Astrocyte (in vitro differentiated cells and primary cell): ENCODE measurements around the gene PPP1R26. TPM values are rescaled to one million over a fixed set of nuclear protein-coding genes. Genes with fewer than 3 reads are reported as not detected.
A peak's percentile ranks its signal among the peaks of the same experiment; 100 is the strongest.

ENCODE experiments used
- DNase-seq: peaks from one replicate; pipeline ENCODE4 v3.0.0-alpha.2; 2010; ENCODE audit warnings: low read depth
- FAIRE-seq: peaks from 2 replicates; lab custom pipeline; 2011; peaks lifted over from hg19 to GRCh38; lab: Jason Lieb, UNC
- H2AFZ ChIP-seq: 2 replicates; pipeline ENCODE4 v1.6.0; 2012; ENCODE audit warnings: low read depth, low read length, inconsistent platforms
- H3K27ac ChIP-seq: 2 replicates; pipeline ENCODE4 v1.5.1; 2011; ENCODE audit warnings: low read depth, low read length, inconsistent platforms
- H3K27me3 ChIP-seq: 2 replicates; pipeline ENCODE4 v1.6.0; 2011; ENCODE audit warnings: low read length, inconsistent platforms; ENCODE audit not compliant: insufficient read depth
- H3K36me3 ChIP-seq: 2 replicates; pipeline ENCODE4 v1.5.1; 2011; ENCODE audit warnings: low read length, inconsistent platforms; ENCODE audit not compliant: insufficient read depth
- H3K4me1 ChIP-seq: 2 replicates; pipeline ENCODE4 v1.5.1; 2011; ENCODE audit warnings: low read length, inconsistent platforms; ENCODE audit not compliant: insufficient read depth
- H3K4me2 ChIP-seq: 2 replicates; pipeline ENCODE4 v1.6.0; 2012; ENCODE audit warnings: low read length, inconsistent platforms
- H3K4me3 ChIP-seq: 2 replicates; pipeline ENCODE4 v1.5.1; 2011; ENCODE audit warnings: low read depth, mild to moderate bottlenecking, low read length, inconsistent platforms; ENCODE audit not compliant: insufficient read depth
- H3K79me2 ChIP-seq: 2 replicates; pipeline ENCODE4 v1.6.0; 2012; ENCODE audit warnings: mild to moderate bottlenecking, low read length, inconsistent platforms; ENCODE audit not compliant: insufficient read depth
- H3K9ac ChIP-seq: 2 replicates; pipeline ENCODE4 v1.6.0; 2012; ENCODE audit warnings: mild to moderate bottlenecking, low read length, inconsistent platforms
- H3K9me3 ChIP-seq: 2 replicates; pipeline ENCODE4 v1.5.1; 2012; ENCODE audit warnings: low read depth, mild to moderate bottlenecking, low read length, inconsistent platforms; ENCODE audit not compliant: insufficient read depth
- H4K20me1 ChIP-seq: 2 replicates; pipeline ENCODE4 v1.6.0; 2012; ENCODE audit warnings: low read length, inconsistent platforms; ENCODE audit not compliant: insufficient read depth
- H3K27ac Mint-ChIP-seq: one replicate; pipeline ENCODE4 v1.8.0; 2021; ENCODE audit warnings: mild to moderate bottlenecking, mixed read lengths; ENCODE audit not compliant: unreplicated experiment
- H3K27me3 Mint-ChIP-seq: one replicate; pipeline ENCODE4 v1.8.0; 2021; ENCODE audit warnings: low read depth, mixed read lengths; ENCODE audit not compliant: unreplicated experiment
- H3K36me3 Mint-ChIP-seq: one replicate; pipeline ENCODE4 v1.8.0; 2021; ENCODE audit warnings: low read depth, mixed read lengths; ENCODE audit not compliant: unreplicated experiment
- H3K4me1 Mint-ChIP-seq: one replicate; pipeline ENCODE4 v1.8.0; 2021; ENCODE audit warnings: low read depth, mixed read lengths; ENCODE audit not compliant: unreplicated experiment
- H3K4me3 Mint-ChIP-seq: one replicate; pipeline ENCODE4 v1.8.0; 2021; ENCODE audit warnings: mild to moderate bottlenecking, moderate library complexity, mixed read lengths; ENCODE audit not compliant: unreplicated experiment
- H3K9me3 Mint-ChIP-seq: one replicate; pipeline ENCODE4 v1.8.0; 2021; ENCODE audit warnings: mild to moderate bottlenecking, mixed read lengths; ENCODE audit not compliant: unreplicated experiment
- CTCF ChIP-seq: IDR thresholded peaks from 2 replicates; pipeline ENCODE4 v1.5.1; 2011; ENCODE audit warnings: low read depth, mild to moderate bottlenecking, inconsistent platforms, low read length, moderate library complexity; ENCODE audit not compliant: insufficient read depth
- EZH2 ChIP-seq: IDR thresholded peaks from 2 replicates; pipeline ENCODE4 v1.6.1; 2012; ENCODE audit warnings: mild to moderate bottlenecking, low read length, inconsistent platforms; ENCODE audit not compliant: insufficient read depth
- total RNA-seq: library from RNA; stranded (reverse); gene quantifications from 2 replicates; pipeline ENCODE4 v1.2.1, GENCODE V29; 2021

PPP1R26 gene
- total RNA-seq, 1 donor from 2014 or later, result 10.6 TPM

DNA sequence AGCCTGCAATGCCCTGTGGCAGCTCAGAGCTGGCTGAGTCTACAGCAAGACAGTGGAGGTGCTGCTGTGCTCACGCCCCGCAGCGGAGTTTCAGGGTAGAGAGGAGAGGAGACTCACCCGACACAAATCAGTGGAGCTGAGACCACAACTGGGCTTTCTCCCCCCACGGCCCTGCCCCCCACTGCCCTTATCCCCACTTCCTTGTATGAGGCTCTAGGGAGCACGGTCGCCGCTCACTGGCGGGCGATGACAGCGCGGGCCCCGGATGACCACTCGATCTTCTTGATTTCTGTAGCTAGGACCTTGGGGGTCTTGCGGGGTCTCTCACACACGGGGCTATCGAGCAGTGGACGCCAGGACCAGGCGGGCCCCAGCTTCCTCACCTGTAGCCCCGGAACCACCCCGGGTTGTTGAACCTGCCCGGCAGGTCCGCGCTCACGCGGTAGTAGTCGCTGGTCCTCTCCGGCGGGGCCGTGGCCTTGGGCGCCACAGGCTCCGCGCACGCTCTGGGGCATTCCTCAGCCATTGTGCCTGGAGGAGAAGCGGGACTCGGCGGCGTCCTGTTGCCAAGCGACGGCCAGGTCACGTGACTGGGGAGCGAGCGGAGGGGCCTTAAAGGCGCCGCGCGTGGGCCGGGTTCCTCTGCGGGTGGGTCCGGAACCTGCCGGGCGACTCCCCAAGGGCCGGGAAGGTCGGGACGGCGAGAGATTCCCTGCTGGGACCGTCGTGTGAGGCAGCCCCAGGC is 19.9 kb downstream of the PPP1R26 start:
- no peaks in the 10 kb centered on the region for H3K27me3 ChIP-seq
- DNase-seq (peak; percentile 71), FAIRE-seq (no peak)
- H3K79me2 ChIP-seq, result peaks cover 27% of the 10 kb centered on the region
- H3K4me1 Mint-ChIP-seq, result peaks cover 7% of the 10 kb centered on the region
- H2AFZ ChIP-seq, result peak overlapping the region; percentile 87
- peak overlapping the region; percentile 93 for H3K4me2 ChIP-seq
- no peaks in the 10 kb centered on the region for H3K36me3 ChIP-seq
- H3K4me3 Mint-ChIP-seq, result peak overlapping the region; percentile 85
- peaks cover 14% of the 10 kb centered on the region for H3K4me1 ChIP-seq
- H3K27ac Mint-ChIP-seq, result no peak overlapping the region
- no peaks in the 10 kb centered on the region for H3K9me3 Mint-ChIP-seq
- H3K27me3 Mint-ChIP-seq, result no peaks in the 10 kb centered on the region
- no peak for TF ChIP-seq EZH2
- no peak for TF ChIP-seq CTCF
- peak overlapping the region; percentile 89 for H3K9ac ChIP-seq
- H3K36me3 Mint-ChIP-seq, result peaks cover 9% of the 10 kb centered on the region
- no peak overlapping the region for H3K27ac ChIP-seq
- peak overlapping the region; percentile 68 for H3K4me3 ChIP-seq
- no peaks in the 10 kb centered on the region for H3K9me3 ChIP-seq
- peaks cover 32% of the 10 kb centered on the region for H4K20me1 ChIP-seq

- TF ChIP-seq CTCF (no peak), EZH2 (no peak)
- H3K9ac ChIP-seq, result peak overlapping the region; percentile 89
- no peaks in the 10 kb centered on the region for H3K9me3 Mint-ChIP-seq
- peak; percentile 38 for DNase-seq
- FAIRE-seq, result no peak
- H3K36me3 ChIP-seq, result no peaks in the 10 kb centered on the region
- no peak overlapping the region for H3K27ac Mint-ChIP-seq
- no peaks in the 10 kb centered on the region for H3K27me3 Mint-ChIP-seq
- H3K36me3 Mint-ChIP-seq, result peaks cover 11% of the 10 kb centered on the region
- H2AFZ ChIP-seq, result peak overlapping the region; percentile 87
- H3K4me1 ChIP-seq, result peaks cover 14% of the 10 kb centered on the region
- H3K4me1 Mint-ChIP-seq, result peaks cover 7% of the 10 kb centered on the region
- H4K20me1 ChIP-seq, result peaks cover 38% of the 10 kb centered on the region
- H3K27ac ChIP-seq, result no peak overlapping the region
- peak overlapping the region; percentile 68 for H3K4me3 ChIP-seq
- H3K27me3 ChIP-seq, result no peaks in the 10 kb centered on the region
- H3K4me3 Mint-ChIP-seq, result peak overlapping the region; percentile 85
- H3K9me3 ChIP-seq, result no peaks in the 10 kb centered on the region
- H3K79me2 ChIP-seq, result peaks cover 27% of the 10 kb centered on the region
- peak overlapping the region; percentile 93 for H3K4me2 ChIP-seq
Measured at GRCh38 chr9:135500071-135500524, 20.5 kb downstream of the PPP1R26 start.
